ENCODE results near the gene PPIE. TPM values are rescaled to one million over a fixed set of nuclear protein-coding genes. Genes with fewer than 3 reads are reported as not detected.

The PPIE gene
- total and polyA plus RNA-seq, 2 of the 8 experiments (the other 6 are each of a cell fraction or from before 2014, with no cell fraction given): 38.9 to 56.1 TPM

DNA sequence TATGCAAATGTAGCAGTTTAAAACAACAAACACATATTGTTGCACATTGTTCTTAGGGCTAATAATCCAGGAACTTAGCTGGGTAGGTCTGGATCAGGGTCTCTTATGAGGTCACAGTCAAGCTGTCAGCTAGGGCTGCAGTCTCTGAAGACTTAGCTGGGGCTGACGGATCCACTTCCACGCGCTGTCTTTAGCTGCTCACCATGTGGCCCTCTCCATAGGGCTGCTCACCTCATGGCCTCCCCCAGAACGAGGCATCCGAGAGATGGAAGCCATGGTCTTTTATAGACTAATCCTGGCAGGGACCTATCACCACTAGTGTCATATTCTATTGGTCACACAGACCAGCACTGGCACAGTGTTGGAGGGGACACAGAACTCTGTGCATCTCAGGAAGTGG is 41.1 kb downstream of the PPIE start:
- Histone ChIP-seq H3K4ac (replicated peaks; ENCODE audit: insufficient read length, low read depth, low read length) (no peak overlapping the region), H2BK12ac (ENCODE audit: low read depth, low read length) (no peak overlapping the region), H3K23me2 (ENCODE audit: low read depth, low read length) (no peaks in the 10 kb centered on the region), H3K79me2 (ENCODE audit: control insufficient read depth in 1 of 2, insufficient read depth in 2 of 2, low read length in 2 of 2) (no peaks in the 10 kb centered on the region), H2BK5ac (ENCODE audit: low read depth, low read length) (no peak overlapping the region), H2BK20ac (ENCODE audit: low read length) (no peak overlapping the region), H3K23ac (ENCODE audit: insufficient read length) (no peak overlapping the region), H2BK15ac (ENCODE audit: low read length) (no peak overlapping the region), H3K79me1 (ENCODE audit: low read depth, low read length) (no peaks in the 10 kb centered on the region), H3K27me3 (replicated peaks in 1 of 4; ENCODE audit: control insufficient read depth in 3 of 4, extremely low read depth in 1 of 4, insufficient read depth in 3 of 4, low read length in 3 of 4) (peaks cover 0 to 9% (median 2%) of the 10 kb centered on the region in 4 experiments; a peak in 4 of 7 replicates), H4K20me1 (replicated peaks in 1 of 2; ENCODE audit: control insufficient read depth in 1 of 2, insufficient read depth in 2 of 2, low read length in 2 of 2) (no peaks in the 10 kb centered on the region), H4K91ac (replicated peaks; ENCODE audit: insufficient read length, low read length) (no peak overlapping the region), H3K14ac (ENCODE audit: insufficient read length) (no peak overlapping the region), H4K8ac (ENCODE audit: extremely low read depth, insufficient read depth, low read length) (no peak overlapping the region), H2AFZ (ENCODE audit: low read length) (no peak overlapping the region), H3K18ac (ENCODE audit: extremely low read depth, low read length) (no peak overlapping the region), H3K36me3 (ENCODE audit: control insufficient read depth in 2 of 4, insufficient read depth in 4 of 4, low read length in 3 of 4) (no peaks in the 10 kb centered on the region), H2BK120ac (replicated peaks; ENCODE audit: low read depth, low read length) (no peak overlapping the region), H3K9ac (replicated peaks in 1 of 4; ENCODE audit: extremely low read depth in 1 of 4, low read depth in 3 of 4, low read length in 3 of 4) (no peak overlapping the region), H3K27ac (ENCODE audit: low read depth, low read length) (no peak overlapping the region), H3K4me1 (replicated peaks in 1 of 4; ENCODE audit: control insufficient read depth in 3 of 4, insufficient read depth in 4 of 4, low read length in 3 of 4) (no peaks in the 10 kb centered on the region), H3K4me2 (ENCODE audit: insufficient read depth in 1 of 2, low read depth in 2 of 2, low read length in 2 of 2) (no peak overlapping the region), H3K9me3 (ENCODE audit: insufficient read depth in 2 of 2, low read depth in 1 of 2, low read length in 1 of 2) (no peaks in the 10 kb centered on the region), H2AK5ac (ENCODE audit: low read depth, low read length) (no peak overlapping the region), H3K56ac (replicated peaks; ENCODE audit: insufficient read length, low read depth, low read length) (no peak overlapping the region), H3K4me3 (ENCODE audit: extremely low read depth in 1 of 4, insufficient read depth in 2 of 4, low read depth in 3 of 4, low read length in 4 of 4) (no peak overlapping the region), H4K5ac (ENCODE audit: insufficient read length, low read depth, low read length) (no peak overlapping the region)
- ChIA-PET POLR2A (ENCODE audit: partially characterized antibody) (no interaction called here), CTCF (ENCODE audit: partially characterized antibody) (interaction anchor here (0.6 to 4.0 kb wide), 2 partner anchors 19 to 222 kb away, joined by 4 to 22 read pairs; no protein-coding TSS in a partner anchor)
- FAIRE-seq (no peak), DNase-seq (ENCODE audit: low read depth in 1 of 2, low spot score in 2 of 2) (no peak)
- 88% methylated on average over 5 of the region's 5 CpGs; no CpG with 5 or more reads in 1 of the 2 experiments for WGBS, 2 experiments (ENCODE audit: extremely low coverage in 1 of 2, insufficient coverage in 1 of 2, insufficient read length in 1 of 2, insufficient replicate concordance in 2 of 2, low coverage in 1 of 2, low lambda C conversion rate in 2 of 2, missing lambda C conversion rate in 1 of 2)
- TF ChIP-seq TAF1 (IDR thresholded peaks at IDR 0.05; ENCODE audit: low read depth, low read length): no peak
- TF ChIP-seq SIN3A (conservative IDR thresholded peaks at IDR 0.05 in 1 of 2, IDR thresholded peaks at IDR 0.05 in 1 of 2; ENCODE audit: low read depth in 1 of 2, low read length in 2 of 2): no peak
- TF ChIP-seq, protein P1, sequence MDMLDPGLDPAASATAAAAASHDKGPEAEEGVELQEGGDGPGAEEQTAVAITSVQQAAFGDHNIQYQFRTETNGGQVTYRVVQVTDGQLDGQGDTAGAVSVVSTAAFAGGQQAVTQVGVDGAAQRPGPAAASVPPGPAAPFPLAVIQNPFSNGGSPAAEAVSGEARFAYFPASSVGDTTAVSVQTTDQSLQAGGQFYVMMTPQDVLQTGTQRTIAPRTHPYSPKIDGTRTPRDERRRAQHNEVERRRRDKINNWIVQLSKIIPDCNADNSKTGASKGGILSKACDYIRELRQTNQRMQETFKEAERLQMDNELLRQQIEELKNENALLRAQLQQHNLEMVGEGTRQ (IDR thresholded peaks at IDR 0.05; ENCODE audit: low read length): no peak
- no peak for TF ChIP-seq HDAC2 (IDR thresholded peaks at IDR 0.05; ENCODE audit: borderline replicate concordance in 1 of 2, low read depth in 2 of 2, low read length in 2 of 2)
- TF ChIP-seq ASH2L (IDR thresholded peaks at IDR 0.05; ENCODE audit: low read length): no peak
- no peak for TF ChIP-seq FOSL1 (IDR thresholded peaks at IDR 0.05; ENCODE audit: insufficient read depth, low read depth, low read length)
- TF ChIP-seq SP4 (IDR thresholded peaks at IDR 0.05; ENCODE audit: low read length): no peak
